ENCODE measurements around the gene RFX1. TPM values are rescaled to one million over a fixed set of nuclear protein-coding genes. Genes with fewer than 3 reads are reported as not detected.
"Not testable (repeated sequence)": the region's sequence is repeated elsewhere in the genome, so short reads cannot be mapped to it uniquely, and the experiment has no call there.

The RFX1 gene
- total RNA-seq, 1 donor from 2014 or later, result 21.2 TPM

- Mint-ChIP-seq H3K27me3 (ENCODE audit: low read depth) (peaks cover 1% of the 10 kb centered on the region), H3K4me3 (no peak overlapping the region), H3K27ac (no peak overlapping the region), H3K4me1 (no peaks in the 10 kb centered on the region), H3K9me3 (no peaks in the 10 kb centered on the region), H3K36me3 (peaks cover 23% of the 10 kb centered on the region)
- DNase-seq (ENCODE audit: low spot score in 2 of 2, unreplicated experiment in 2 of 2), result no peak
- TF ChIP-seq, protein P1, sequence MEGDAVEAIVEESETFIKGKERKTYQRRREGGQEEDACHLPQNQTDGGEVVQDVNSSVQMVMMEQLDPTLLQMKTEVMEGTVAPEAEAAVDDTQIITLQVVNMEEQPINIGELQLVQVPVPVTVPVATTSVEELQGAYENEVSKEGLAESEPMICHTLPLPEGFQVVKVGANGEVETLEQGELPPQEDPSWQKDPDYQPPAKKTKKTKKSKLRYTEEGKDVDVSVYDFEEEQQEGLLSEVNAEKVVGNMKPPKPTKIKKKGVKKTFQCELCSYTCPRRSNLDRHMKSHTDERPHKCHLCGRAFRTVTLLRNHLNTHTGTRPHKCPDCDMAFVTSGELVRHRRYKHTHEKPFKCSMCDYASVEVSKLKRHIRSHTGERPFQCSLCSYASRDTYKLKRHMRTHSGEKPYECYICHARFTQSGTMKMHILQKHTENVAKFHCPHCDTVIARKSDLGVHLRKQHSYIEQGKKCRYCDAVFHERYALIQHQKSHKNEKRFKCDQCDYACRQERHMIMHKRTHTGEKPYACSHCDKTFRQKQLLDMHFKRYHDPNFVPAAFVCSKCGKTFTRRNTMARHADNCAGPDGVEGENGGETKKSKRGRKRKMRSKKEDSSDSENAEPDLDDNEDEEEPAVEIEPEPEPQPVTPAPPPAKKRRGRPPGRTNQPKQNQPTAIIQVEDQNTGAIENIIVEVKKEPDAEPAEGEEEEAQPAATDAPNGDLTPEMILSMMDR (IDR thresholded peaks at IDR 0.05; ENCODE audit: unreplicated experiment), result no peak
Measured at GRCh38 chr19:13929956-13930355, 76.2 kb downstream of the RFX1 start.

DNA sequence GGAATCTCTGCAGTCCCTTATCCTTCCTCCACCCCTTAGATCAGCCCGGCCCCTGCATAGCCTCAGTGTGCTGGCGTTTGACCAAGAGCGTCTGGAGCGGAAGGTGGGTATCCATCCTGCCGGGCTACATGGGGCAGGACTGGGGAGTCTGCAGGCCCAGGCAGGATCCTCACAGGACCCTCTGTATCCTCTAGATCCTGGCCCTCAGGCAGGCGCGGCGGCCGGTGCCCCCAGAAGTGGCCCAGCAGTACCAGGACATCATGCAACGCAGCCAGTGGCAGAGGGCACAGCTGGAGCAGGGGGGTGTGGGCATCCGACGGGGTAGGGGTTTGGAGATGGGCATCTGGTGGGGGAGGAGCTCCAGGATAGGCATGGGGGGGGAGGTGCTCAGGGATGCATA is 76.8 kb downstream of the RFX1 start:
- Mint-ChIP-seq H3K4me3 (no peak overlapping the region), H3K27ac (no peak overlapping the region), H3K4me1 (no peaks in the 10 kb centered on the region), H3K9me3 (no peaks in the 10 kb centered on the region), H3K27me3 (ENCODE audit: low read depth) (peaks cover under 1% of the 10 kb centered on the region), H3K36me3 (peaks cover 26% of the 10 kb centered on the region)
- TF ChIP-seq, protein P1 (IDR thresholded peaks at IDR 0.05; ENCODE audit: unreplicated experiment), result no peak
- DNase-seq (ENCODE audit: low spot score in 2 of 2, unreplicated experiment in 2 of 2), result no peak

DNA sequence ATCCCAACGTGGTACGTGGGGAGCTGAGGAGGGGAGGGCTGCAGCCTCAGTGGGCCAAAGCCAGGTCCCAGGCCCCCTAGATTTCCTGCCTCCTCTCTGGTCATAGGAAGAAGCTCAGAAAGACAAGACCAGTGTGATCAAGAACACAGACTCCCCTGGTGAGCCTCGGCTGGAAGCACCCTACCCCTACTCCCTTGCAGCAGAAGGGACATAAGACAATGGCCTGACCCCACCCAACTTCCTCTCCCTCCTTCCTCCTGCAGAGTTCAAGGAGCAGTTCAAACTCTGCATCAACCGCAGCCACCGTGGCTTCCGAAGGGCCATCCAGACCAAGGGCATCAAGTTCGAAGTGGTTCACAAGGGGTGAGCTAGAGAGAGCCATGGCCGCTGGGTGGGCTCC is 79.4 kb downstream of the RFX1 start:
- TF ChIP-seq, protein P1 (IDR thresholded peaks at IDR 0.05; ENCODE audit: unreplicated experiment), result no peak
- Mint-ChIP-seq H3K27ac (no peak overlapping the region), H3K9me3 (no peaks in the 10 kb centered on the region), H3K4me1 (no peaks in the 10 kb centered on the region), H3K36me3 (peaks cover 42% of the 10 kb centered on the region), H3K27me3 (ENCODE audit: low read depth) (no peaks in the 10 kb centered on the region), H3K4me3 (no peak overlapping the region)
- DNase-seq (ENCODE audit: low spot score in 2 of 2, unreplicated experiment in 2 of 2), result no peak

DNA sequence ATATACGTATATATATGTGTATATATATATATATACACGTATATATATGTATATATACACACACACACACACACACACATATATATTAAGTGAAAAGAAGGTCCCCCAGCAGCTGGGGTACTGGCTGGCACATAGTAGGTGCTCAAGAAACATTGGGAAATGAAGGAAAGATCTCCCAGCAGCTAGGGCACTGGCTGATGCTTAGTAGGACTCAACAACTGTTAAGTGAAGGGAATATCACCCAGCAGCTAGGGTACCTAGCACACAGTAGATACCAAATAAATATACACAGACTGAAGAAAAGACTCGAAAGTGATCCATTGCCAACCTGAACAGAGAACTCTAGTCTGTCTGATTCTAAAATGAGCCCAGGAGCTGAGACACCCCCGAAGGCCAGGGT is 80.1 kb downstream of the RFX1 start:
- Mint-ChIP-seq H3K27me3 (ENCODE audit: low read depth) (no peaks in the 10 kb centered on the region), H3K9me3 (no peaks in the 10 kb centered on the region), H3K36me3 (peaks cover 50% of the 10 kb centered on the region), H3K27ac (no peak overlapping the region), H3K4me3 (no peak overlapping the region), H3K4me1 (no peaks in the 10 kb centered on the region)
- DNase-seq (ENCODE audit: low spot score in 2 of 2, unreplicated experiment in 2 of 2), result no peak
- TF ChIP-seq, protein P1 (IDR thresholded peaks at IDR 0.05; ENCODE audit: unreplicated experiment), result no peak

DNA sequence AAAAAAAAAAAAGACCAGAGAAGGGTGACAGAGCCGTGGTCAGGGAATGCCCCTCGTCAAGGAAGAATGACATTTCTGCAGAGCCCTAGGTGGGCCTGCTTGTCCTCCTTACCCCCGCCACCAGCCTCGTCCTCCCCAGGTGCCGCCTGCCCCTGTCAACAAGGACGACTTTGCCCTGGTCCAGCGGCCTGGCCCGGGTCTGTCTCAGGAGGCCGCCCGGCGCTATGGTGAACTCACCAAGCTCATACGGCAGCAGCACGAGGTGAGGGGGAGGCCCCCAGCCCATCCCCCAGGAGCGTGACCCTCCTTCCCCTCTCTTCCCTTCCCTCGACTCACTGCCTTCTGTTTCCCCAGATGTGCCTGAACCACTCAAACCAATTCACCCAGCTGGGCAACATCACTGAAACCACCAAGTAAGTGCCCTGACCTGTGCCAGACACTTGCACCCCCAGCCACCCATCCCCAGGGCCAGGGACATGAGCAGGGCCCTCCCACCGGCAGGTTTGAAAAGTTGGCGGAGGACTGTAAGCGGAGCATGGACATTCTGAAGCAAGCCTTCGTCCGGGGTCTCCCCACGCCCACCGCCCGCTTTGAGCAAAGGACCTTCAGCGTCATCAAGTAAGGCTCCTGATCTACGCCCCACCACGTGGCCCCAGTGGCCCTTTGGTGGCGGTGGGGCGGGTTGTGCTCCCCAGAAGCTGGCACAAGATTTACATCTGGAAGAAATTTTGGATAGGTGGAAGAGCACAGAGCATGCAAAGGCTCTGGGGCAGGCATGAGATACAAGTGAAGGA is 82.7 kb downstream of the RFX1 start:
- Mint-ChIP-seq H3K27me3 (ENCODE audit: low read depth) (no peaks in the 10 kb centered on the region), H3K4me1 (no peaks in the 10 kb centered on the region), H3K9me3 (no peaks in the 10 kb centered on the region), H3K36me3 (peaks cover 63% of the 10 kb centered on the region), H3K4me3 (no peak overlapping the region), H3K27ac (no peak overlapping the region)
- no peak for DNase-seq (ENCODE audit: low spot score in 2 of 2, unreplicated experiment in 2 of 2)
- TF ChIP-seq, protein P1 (IDR thresholded peaks at IDR 0.05; ENCODE audit: unreplicated experiment), result no peak

GRCh38 chr19:13922118-13922517 is 84.0 kb downstream of the RFX1 start:
- not testable (repeated sequence) for H3K9me3 Mint-ChIP-seq; H3K27me3 Mint-ChIP-seq (ENCODE audit: low read depth); H3K4me1 Mint-ChIP-seq; DNase-seq (ENCODE audit: low spot score in 2 of 2, unreplicated experiment in 2 of 2); H3K27ac Mint-ChIP-seq; H3K4me3 Mint-ChIP-seq
- H3K36me3 Mint-ChIP-seq, result peaks cover 60% of the 10 kb centered on the region

Data from mesothelial cell of epicardium (in vitro differentiated cells).